OCI-LY3 (cell line): ENCODE results near the gene NOG.

Experiments used
- H2AFZ ChIP-seq: fragments of 200-600, 300-600 bp; shearing (Covaris generic); 2 replicates; pipeline ENCODE4 v1.6.0; 2014; ENCODE audit warnings: antibody characterized with exemption, low read depth, low read length
- H3K27ac ChIP-seq: fragments of 200-600, 300-600 bp; sonication (generic); 2 replicates; pipeline ENCODE4 v1.5.1; 2014; ENCODE audit warnings: mild to moderate bottlenecking, low read length, moderate library complexity, mixed read lengths
- H3K27me3 ChIP-seq: fragments of 200-600, 300-600 bp; sonication (generic); 2 replicates; pipeline ENCODE4 v1.6.1; 2014; ENCODE audit warnings: low read depth, low read length, mixed read lengths
- H3K36me3 ChIP-seq: fragments of 200-600, 300-600 bp; sonication (generic); replicated peaks from 2 replicates; pipeline ENCODE3; 2014; ENCODE audit warnings: low read depth, low read length, mixed read lengths
- H3K4me1 ChIP-seq: fragments of 300-600, 200-600 bp; sonication (generic); 2 replicates; pipeline ENCODE4 v1.6.1; 2014; ENCODE audit warnings: low read length, mixed read lengths
- H3K4me2 ChIP-seq: fragments of 200-600, 300-600 bp; sonication (generic); 2 replicates; pipeline ENCODE4 v1.6.1; 2014; ENCODE audit warnings: low read length, mixed read lengths
- H3K4me3 ChIP-seq: fragments of 300-600, 200-600 bp; sonication (generic); 2 replicates; pipeline ENCODE4 v1.5.1; 2014; ENCODE audit warnings: antibody characterized with exemption, mild to moderate bottlenecking, low read length, moderate library complexity
- H3K79me2 ChIP-seq: fragments of 300-600, 200-600 bp; shearing (Covaris generic); 2 replicates; pipeline ENCODE4 v1.6.1; 2014; ENCODE audit warnings: mild to moderate bottlenecking, low read length, mixed read lengths
- H3K9ac ChIP-seq: fragments of 300-600, 200-600 bp; shearing (Covaris generic); 2 replicates; pipeline ENCODE4 v1.6.0; 2014; ENCODE audit warnings: mild to moderate bottlenecking, low read length, moderate library complexity
- H3K9me3 ChIP-seq: fragments of 200-600, 300-600 bp; shearing (Covaris generic); 2 replicates; pipeline ENCODE4 v1.6.1; 2014; ENCODE audit warnings: low read length, mixed read lengths; ENCODE audit not compliant: insufficient read depth
- H4K20me1 ChIP-seq: fragments of 200-600, 300-600 bp; sonication (generic); 2 replicates; pipeline ENCODE4 v1.6.1; 2016; ENCODE audit warnings: low read length, mixed read lengths; ENCODE audit not compliant: insufficient read depth
- CTCF ChIP-seq: fragments of 200-600, 300-600 bp; sonication (generic); IDR thresholded peaks from 2 replicates; pipeline ENCODE4 v1.5.1; 2014; ENCODE audit warnings: antibody characterized with exemption, low read length, low read depth
- EZH2phosphoT487 ChIP-seq: fragments of 200-600 bp; shearing (Covaris generic); IDR thresholded peaks from 2 replicates; pipeline ENCODE4 v1.6.1; 2018; ENCODE audit warnings: antibody characterized with exemption, mixed run types, low read depth

Gene NOG

GRCh38 chr17:56593646-56594319 is at the start of gene NOG:
Gene NOG, plus strand, starts transcription at chr17:56593699. Its CDS starts 525 bp downstream, at chr17:56594224.
- peaks cover 20% of the 10 kb centered on the region; the same call in 1 of the 2 replicates for H3K27me3 ChIP-seq
- H2AFZ ChIP-seq, result no peak within 1 kb of the TSS

DNA sequence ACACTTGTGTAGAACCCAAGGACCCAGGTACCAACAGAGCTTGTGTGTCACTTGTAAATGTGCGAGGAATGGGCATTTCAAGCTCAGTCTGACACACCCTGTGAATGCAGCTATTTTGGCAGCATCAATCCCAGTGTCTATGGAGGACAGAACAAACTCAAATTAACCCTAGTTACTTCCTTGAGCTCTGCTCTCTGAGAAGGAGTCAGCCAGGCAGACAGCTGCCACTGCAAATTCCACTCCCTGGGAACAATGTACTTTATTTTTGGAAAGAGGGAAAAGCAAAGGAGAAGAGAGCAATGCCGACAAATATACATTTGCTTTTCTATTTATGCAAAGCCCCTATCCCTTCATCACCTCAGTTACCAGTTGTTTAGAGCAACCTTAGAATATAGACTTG is 48.4 kb upstream of the NOG start:
- Histone ChIP-seq H3K27me3 (peaks cover 6% of the 10 kb centered on the region; the same call in 1 of the 2 replicates), H3K36me3 (no peaks in the 10 kb centered on the region), H3K27ac (no peak overlapping the region), H3K4me3 (no peak overlapping the region), H3K9ac (no peak overlapping the region), H3K79me2 (no peaks in the 10 kb centered on the region), H3K4me2 (no peak overlapping the region), H2AFZ (no peak overlapping the region), H3K9me3 (no peaks in the 10 kb centered on the region), H4K20me1 (no peaks in the 10 kb centered on the region), H3K4me1 (no peaks in the 10 kb centered on the region)
- no peak for TF ChIP-seq CTCF
- TF ChIP-seq EZH2phosphoT487, result no peak

More at GRCh38 chr17:56593646-56594319, at the start of gene NOG:
- Histone ChIP-seq H4K20me1 (no peaks in the 10 kb centered on the region), H3K4me1 (no peaks in the 10 kb centered on the region), H3K27ac (no peak within 1 kb of the TSS), H3K4me3 (peak within 1 kb of the TSS; percentile 23), H3K36me3 (no peaks in the 10 kb centered on the region), H3K79me2 (no peaks in the 10 kb centered on the region), H3K4me2 (peak within 1 kb of the TSS; percentile 69), H3K9me3 (no peaks in the 10 kb centered on the region), H3K9ac (no peak within 1 kb of the TSS)
- no peak for TF ChIP-seq EZH2phosphoT487

DNA sequence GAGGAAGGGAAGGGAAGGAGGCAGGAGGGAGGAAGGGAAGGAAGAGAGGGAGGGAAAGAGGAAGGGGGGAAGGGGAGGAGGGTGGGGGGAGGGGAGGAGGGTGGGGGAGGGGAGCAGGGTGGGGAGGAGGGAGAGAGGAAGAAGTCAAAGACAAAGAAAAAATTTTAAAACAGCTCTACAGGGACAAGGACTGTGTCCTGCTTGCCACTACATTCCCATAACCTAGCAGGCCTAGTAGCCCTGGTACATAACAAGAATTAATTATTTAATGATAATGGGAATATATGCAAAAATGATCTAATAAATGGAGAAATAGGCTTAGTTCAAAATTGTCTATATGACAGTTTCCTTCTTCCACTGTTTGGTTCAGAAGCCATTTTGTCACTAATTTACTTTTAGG is 47.6 kb upstream of the NOG start:
- Histone ChIP-seq H3K79me2 (no peaks in the 10 kb centered on the region), H3K36me3 (no peaks in the 10 kb centered on the region), H2AFZ (no peak overlapping the region), H3K9ac (no peak overlapping the region), H3K4me2 (no peak overlapping the region), H3K27me3 (peaks cover 6% of the 10 kb centered on the region; the same call in 1 of the 2 replicates), H4K20me1 (no peaks in the 10 kb centered on the region), H3K27ac (no peak overlapping the region), H3K9me3 (no peaks in the 10 kb centered on the region), H3K4me3 (no peak overlapping the region), H3K4me1 (no peaks in the 10 kb centered on the region)
- TF ChIP-seq EZH2phosphoT487, result no peak
- TF ChIP-seq CTCF, result no peak

DNA sequence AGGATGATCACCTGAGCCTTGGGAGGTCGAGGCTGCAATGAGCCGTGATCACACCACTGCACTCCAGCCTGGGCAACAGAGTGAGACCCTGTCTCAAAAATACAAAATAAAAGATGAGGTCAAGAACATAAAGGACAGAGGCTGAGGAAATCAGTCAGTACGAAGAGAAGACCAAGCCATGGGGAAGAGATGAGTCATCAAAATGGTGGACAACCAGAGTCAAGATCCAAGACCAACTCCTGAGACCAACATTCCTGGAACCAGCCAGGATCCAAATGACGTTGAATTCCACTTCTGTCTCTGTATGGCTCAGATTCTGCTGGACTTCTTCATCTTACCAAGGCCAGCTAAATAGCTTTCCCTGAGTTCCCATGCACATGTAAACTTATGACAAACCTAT is 44.8 kb upstream of the NOG start:
- Histone ChIP-seq H2AFZ (no peak overlapping the region), H3K79me2 (no peaks in the 10 kb centered on the region), H3K36me3 (no peaks in the 10 kb centered on the region), H3K4me2 (no peak overlapping the region), H3K9ac (no peak overlapping the region), H4K20me1 (no peaks in the 10 kb centered on the region), H3K4me1 (no peaks in the 10 kb centered on the region), H3K27me3 (0 out of 2 replicates have a peak, but pooled peaks cover 3% of the 10 kb centered on the region), H3K4me3 (no peak overlapping the region), H3K27ac (no peak overlapping the region), H3K9me3 (0 out of 2 replicates have a peak, but pooled peaks cover 4% of the 10 kb centered on the region)
- TF ChIP-seq EZH2phosphoT487, result no peak
- no peak for TF ChIP-seq CTCF
